Measurements from ENCODE around the gene FUT3. TPM values are rescaled to one million over a fixed set of nuclear protein-coding genes. Genes with fewer than 3 reads are reported as not detected.

FUT3 gene
- total and polyA plus RNA-seq, 2 of the 8 experiments (the other 6 are each of a cell fraction or from before 2014, with no cell fraction given), result 0.15 to 0.63 TPM

- Histone ChIP-seq H3K9me3 (ENCODE audit: insufficient read depth in 2 of 2, low read depth in 1 of 2, low read length in 1 of 2) (no peaks in the 10 kb centered on the region), H2BK15ac (ENCODE audit: low read length) (no peak overlapping the region), H3K23ac (ENCODE audit: insufficient read length) (no peak overlapping the region), H2AFZ (ENCODE audit: low read length) (no peak overlapping the region), H3K4me2 (ENCODE audit: insufficient read depth in 1 of 2, low read depth in 2 of 2, low read length in 2 of 2) (no peak overlapping the region), H3K27ac (ENCODE audit: low read depth, low read length) (no peak overlapping the region), H3K23me2 (ENCODE audit: low read depth, low read length) (no peaks in the 10 kb centered on the region), H4K91ac (replicated peaks; ENCODE audit: insufficient read length, low read length) (no peak overlapping the region), H2AK5ac (ENCODE audit: low read depth, low read length) (no peak overlapping the region), H3K36me3 (ENCODE audit: control insufficient read depth in 2 of 4, insufficient read depth in 4 of 4, low read length in 3 of 4) (peaks cover 0 to 16% (median 8%) of the 10 kb centered on the region in 4 experiments; a peak in 5 of 8 replicates), H3K4ac (replicated peaks; ENCODE audit: insufficient read length, low read depth, low read length) (no peak overlapping the region), H3K79me2 (ENCODE audit: control insufficient read depth in 1 of 2, insufficient read depth in 2 of 2, low read length in 2 of 2) (peaks cover 0 to 5% of the 10 kb centered on the region in 2 experiments; a peak in 1 of 4 replicates), H3K56ac (replicated peaks; ENCODE audit: insufficient read length, low read depth, low read length) (no peak overlapping the region), H3K79me1 (ENCODE audit: low read depth, low read length) (peaks cover 2% of the 10 kb centered on the region; the same call in 1 of the 2 replicates), H3K4me1 (replicated peaks in 1 of 4; ENCODE audit: control insufficient read depth in 3 of 4, insufficient read depth in 4 of 4, low read length in 3 of 4) (peaks cover 0 to 11% (median 4%) of the 10 kb centered on the region in 4 experiments; a peak in 5 of 7 replicates), H3K14ac (ENCODE audit: insufficient read length) (no peak overlapping the region), H4K8ac (ENCODE audit: extremely low read depth, insufficient read depth, low read length) (peak overlapping the region; percentile 25; the same call in 1 of the 2 replicates), H2BK12ac (ENCODE audit: low read depth, low read length) (no peak overlapping the region), H4K20me1 (replicated peaks in 1 of 2; ENCODE audit: control insufficient read depth in 1 of 2, insufficient read depth in 2 of 2, low read length in 2 of 2) (peaks cover 5 to 16% of the 10 kb centered on the region in 2 experiments), H3K18ac (ENCODE audit: extremely low read depth, low read length) (no peak overlapping the region), H4K5ac (ENCODE audit: insufficient read length, low read depth, low read length) (no peak overlapping the region), H2BK5ac (ENCODE audit: low read depth, low read length) (no peak overlapping the region), H3K27me3 (replicated peaks in 1 of 4; ENCODE audit: control insufficient read depth in 3 of 4, extremely low read depth in 1 of 4, insufficient read depth in 3 of 4, low read length in 3 of 4) (peaks cover 0 to 1% (median 0%) of the 10 kb centered on the region in 4 experiments; a peak in 3 of 7 replicates), H2BK20ac (ENCODE audit: low read length) (no peak overlapping the region), H2BK120ac (replicated peaks; ENCODE audit: low read depth, low read length) (no peak overlapping the region), H3K4me3 (ENCODE audit: extremely low read depth in 1 of 4, insufficient read depth in 2 of 4, low read depth in 3 of 4, low read length in 4 of 4) (no peak overlapping the region), H3K9ac (replicated peaks in 1 of 4; ENCODE audit: extremely low read depth in 1 of 4, low read depth in 3 of 4, low read length in 3 of 4) (no peak overlapping the region)
- no peak for TF ChIP-seq KDM4A (IDR thresholded peaks at IDR 0.05; ENCODE audit: low read depth, low read length, severe bottlenecking)
- no peak for TF ChIP-seq CHD1 (IDR thresholded peaks at IDR 0.05; ENCODE audit: low read depth, low read length)
- no peak for TF ChIP-seq JUN (IDR thresholded peaks at IDR 0.05; ENCODE audit: low read depth, low read length)
- TF ChIP-seq ATF3 (IDR thresholded peaks at IDR 0.05; ENCODE audit: insufficient read depth, low read depth, low read length), result no peak
- TF ChIP-seq RBBP5 (IDR thresholded peaks at IDR 0.05; ENCODE audit: borderline replicate concordance, low read depth, low read length), result no peak
- TF ChIP-seq POU5F1 (IDR thresholded peaks at IDR 0.05; ENCODE audit: low read depth, low read length), result no peak
- TF ChIP-seq BCL11A (IDR thresholded peaks at IDR 0.05; ENCODE audit: low read depth in 2 of 2, low read length in 2 of 2), result no peak
- TF ChIP-seq SRF (IDR thresholded peaks at IDR 0.05; ENCODE audit: low read depth, low read length), result no peak
- 88% methylated on average over 28 of the region's 28 CpGs; no CpG with 5 or more reads in 1 of the 2 experiments for WGBS, 2 experiments (ENCODE audit: extremely low coverage in 1 of 2, insufficient coverage in 1 of 2, insufficient read length in 1 of 2, insufficient replicate concordance in 2 of 2, low coverage in 1 of 2, low lambda C conversion rate in 2 of 2, missing lambda C conversion rate in 1 of 2)
- no peak for DNase-seq (ENCODE audit: low read depth in 1 of 2, low spot score in 2 of 2)
- FAIRE-seq, result no peak
- POLR2A ChIA-PET (ENCODE audit: partially characterized antibody), result interaction anchor here (0.7 to 5.3 kb wide), 7 partner anchors 8 to 90 kb away, joined by 3 to 49 read pairs (median 4); partner anchors contain the start of genes NDUFA11, NRTN and VMAC
- CTCF ChIA-PET (ENCODE audit: partially characterized antibody), result interaction anchor here (0.6 to 2.7 kb wide), 4 partner anchors 66 to 1809 kb away, joined by 3 to 9 read pairs (median 6); no protein-coding TSS in a partner anchor
Observed at GRCh38 chr19:5893907-5894703, 42.9 kb upstream of the FUT3 start.

Measured in H1 (cell line).